H1 (cell line): ENCODE measurements around the gene GPT2. TPM values are rescaled to one million over a fixed set of nuclear protein-coding genes. Genes with fewer than 3 reads are reported as not detected.

Source experiments
- CTCF ChIA-PET: fragments of 300-600 bp; sonication (Branson Sonifier 250); formaldehyde crosslinking; loops from one replicate; lab custom pipeline; 2021; ENCODE audit not compliant: partially characterized antibody; lab: Charles Lee
- POLR2A ChIA-PET: fragments of 300-600 bp; sonication (Branson Sonifier 250); formaldehyde crosslinking; loops from one replicate; lab custom pipeline; 2021; ENCODE audit warnings: inconsistent platforms; ENCODE audit not compliant: partially characterized antibody; lab: Charles Lee
- DNase-seq, 2 experiments: peaks; one replicate each; pipeline versions ENCODE4 v3.0.0 to v3.0.0-alpha.2; 2010 to 2022; ENCODE audit warnings: low spot score in 2 of 2, low read depth in 1 of 2, mixed read lengths in 1 of 2
- FAIRE-seq: peaks from 2 replicates; lab custom pipeline; 2011; peaks lifted over from hg19 to GRCh38; lab: Jason Lieb, UNC
- H2AFZ ChIP-seq: 2 replicates; pipeline ENCODE4 v1.8.1; 2012; ENCODE audit warnings: low read length, inconsistent platforms
- H2AK5ac ChIP-seq: 2 replicates; pipeline ENCODE4 v1.6.1; 2013; ENCODE audit warnings: low read depth, low read length
- H2BK120ac ChIP-seq: replicated peaks from 2 replicates; pipeline ENCODE3; 2013; ENCODE audit warnings: low read depth, low read length, inconsistent platforms
- H2BK12ac ChIP-seq: 2 replicates; pipeline ENCODE4 v1.6.1; 2013; ENCODE audit warnings: low read depth, low read length
- H2BK15ac ChIP-seq: 2 replicates; pipeline ENCODE4 v1.6.1; 2013; ENCODE audit warnings: low read length
- H2BK20ac ChIP-seq: 2 replicates; pipeline ENCODE4 v1.6.1; 2013; ENCODE audit warnings: low read length
- H2BK5ac ChIP-seq: 2 replicates; pipeline ENCODE4 v1.6.1; 2013; ENCODE audit warnings: low read depth, low read length
- H3K14ac ChIP-seq: 2 replicates; pipeline ENCODE4 v1.6.1; 2013; ENCODE audit warnings: inconsistent platforms; ENCODE audit not compliant: insufficient read length
- H3K18ac ChIP-seq: 2 replicates; pipeline ENCODE4 v1.6.1; 2013; ENCODE audit warnings: low read length; ENCODE audit errors: extremely low read depth
- H3K23ac ChIP-seq: 2 replicates; pipeline ENCODE4 v1.6.1; 2013; ENCODE audit warnings: inconsistent platforms; ENCODE audit not compliant: insufficient read length
- H3K23me2 ChIP-seq: 2 replicates; pipeline ENCODE4 v1.6.1; 2013; ENCODE audit warnings: low read depth, low read length
- H3K27ac ChIP-seq: 2 replicates; pipeline ENCODE4 v1.6.1; 2011; ENCODE audit warnings: low read depth, low read length, inconsistent platforms
- H3K27me3 ChIP-seq, 4 experiments: replicated peaks in 1 of 4; 1 replicate in 1 of 4; 2 replicates in 3 of 4; pipeline versions ENCODE4 v1.6.1 to v1.8.1; 2011 to 2013; ENCODE audit warnings: low read length in 3 of 4, mild to moderate bottlenecking in 3 of 4, inconsistent platforms in 2 of 4, mixed read lengths in 2 of 4, moderate library complexity in 1 of 4; ENCODE audit not compliant: control insufficient read depth in 3 of 4, insufficient read depth in 3 of 4; ENCODE audit errors: extremely low read depth in 1 of 4
- H3K36me3 ChIP-seq, 4 experiments: 2 replicates each; pipeline versions ENCODE4 v1.6.1 to v1.8.1; 2011 to 2013; ENCODE audit warnings: mild to moderate bottlenecking in 4 of 4, low read length in 3 of 4, moderate library complexity in 2 of 4, control low read depth in 1 of 4, inconsistent platforms in 1 of 4; ENCODE audit not compliant: insufficient read depth in 4 of 4, control insufficient read depth in 2 of 4
- H3K4ac ChIP-seq: replicated peaks from 2 replicates; pipeline ENCODE3; 2013; ENCODE audit warnings: low read length, low read depth, mixed read lengths, inconsistent platforms; ENCODE audit not compliant: insufficient read length
- H3K4me1 ChIP-seq, 4 experiments: replicated peaks in 1 of 4; 1 replicate in 1 of 4; 2 replicates in 3 of 4; pipeline versions ENCODE4 v1.6.1 to v1.8.1; 2011 to 2013; ENCODE audit warnings: low read length in 3 of 4, inconsistent platforms in 2 of 4, mixed read lengths in 1 of 4; ENCODE audit not compliant: insufficient read depth in 4 of 4, control insufficient read depth in 3 of 4
- H3K4me2 ChIP-seq, 2 experiments: 2 replicates each; pipeline versions ENCODE4 v1.6.1 to v1.8.1; 2011 to 2013; ENCODE audit warnings: low read depth in 2 of 2, low read length in 2 of 2, control low read depth in 1 of 2, inconsistent platforms in 1 of 2, mild to moderate bottlenecking in 1 of 2; ENCODE audit not compliant: insufficient read depth in 1 of 2
- H3K4me3 ChIP-seq, 4 experiments: fragments of 200-600, 300-600 bp in 1 of 4; sonication (generic), shearing (Covaris generic), sonication (Bioruptor Twin) in 1 of 4; 2 replicates each; pipeline versions ENCODE4 v1.5.1 to v1.8.1; 2011 to 2016; ENCODE audit warnings: low read length in 4 of 4, low read depth in 3 of 4, control low read depth in 2 of 4, inconsistent platforms in 2 of 4, mild to moderate bottlenecking in 2 of 4, mixed read lengths in 1 of 4, moderate library complexity in 1 of 4; ENCODE audit not compliant: insufficient read depth in 2 of 4; ENCODE audit errors: extremely low read depth in 1 of 4
- H3K56ac ChIP-seq: replicated peaks from 2 replicates; pipeline ENCODE3; 2013; ENCODE audit warnings: low read depth, mild to moderate bottlenecking, mixed read lengths, low read length, inconsistent platforms; ENCODE audit not compliant: insufficient read length
- H3K79me1 ChIP-seq: 2 replicates; pipeline ENCODE4 v1.6.1; 2013; ENCODE audit warnings: low read depth, low read length, control low read depth
- H3K79me2 ChIP-seq, 2 experiments: 2 replicates each; pipeline versions ENCODE4 v1.6.1 to v1.8.1; 2012 to 2013; ENCODE audit warnings: low read length in 2 of 2, mild to moderate bottlenecking in 2 of 2, inconsistent platforms in 1 of 2; ENCODE audit not compliant: insufficient read depth in 2 of 2, control insufficient read depth in 1 of 2
- H3K9ac ChIP-seq, 4 experiments: replicated peaks in 1 of 4; 1 replicate in 1 of 4; 2 replicates in 3 of 4; pipeline versions ENCODE4 v1.6.1 to v1.8.1; 2011 to 2013; ENCODE audit warnings: low read depth in 3 of 4, low read length in 3 of 4, control low read depth in 2 of 4, mild to moderate bottlenecking in 2 of 4, moderate library complexity in 2 of 4, inconsistent platforms in 1 of 4; ENCODE audit errors: extremely low read depth in 1 of 4
- H3K9me3 ChIP-seq, 2 experiments: 2 replicates each; pipeline versions ENCODE4 v1.6.1 to v1.8.1; 2012 to 2013; ENCODE audit warnings: mild to moderate bottlenecking in 2 of 2, moderate library complexity in 2 of 2, control low read depth in 1 of 2, inconsistent platforms in 1 of 2, low read depth in 1 of 2, low read length in 1 of 2, mixed read lengths in 1 of 2; ENCODE audit not compliant: insufficient read depth in 2 of 2
- H4K20me1 ChIP-seq, 2 experiments: replicated peaks in 1 of 2; 2 replicates each; pipeline versions ENCODE3 to v1.8.1; 2011 to 2013; ENCODE audit warnings: inconsistent platforms in 2 of 2, low read length in 2 of 2, mild to moderate bottlenecking in 1 of 2; ENCODE audit not compliant: insufficient read depth in 2 of 2, control insufficient read depth in 1 of 2
- H4K5ac ChIP-seq: 2 replicates; pipeline ENCODE4 v1.6.1; 2013; ENCODE audit warnings: low read length, low read depth, mixed read lengths, inconsistent platforms; ENCODE audit not compliant: insufficient read length
- H4K8ac ChIP-seq: 2 replicates; pipeline ENCODE4 v1.8.0; 2013; ENCODE audit warnings: mild to moderate bottlenecking, moderate library complexity, low read length, inconsistent platforms; ENCODE audit not compliant: insufficient read depth; ENCODE audit errors: extremely low read depth
- H4K91ac ChIP-seq: replicated peaks from 2 replicates; pipeline ENCODE3; 2013; ENCODE audit warnings: low read length, mixed read lengths, inconsistent platforms; ENCODE audit not compliant: insufficient read length
- CHD1 ChIP-seq: IDR thresholded peaks from 2 replicates; pipeline ENCODE4 v1.6.1; 2012; ENCODE audit warnings: low read depth, low read length, improper control_type of control experiment
- MAFK ChIP-seq: IDR thresholded peaks from 2 replicates; pipeline ENCODE4 v1.6.1; 2012; ENCODE audit warnings: low read depth, mild to moderate bottlenecking, improper control_type of control experiment, low read length
- WGBS, 2 experiments: shearing (Covaris generic) in 1 of 2; methylation state at CpG; one replicate each; pipeline versions ENCODE4 v1.1.6 to v1.1.7; 2013 to 2015; ENCODE audit warnings: low lambda C conversion rate in 2 of 2, mixed read lengths in 2 of 2, inconsistent platforms in 1 of 2, low coverage in 1 of 2, missing lambda C conversion rate in 1 of 2; ENCODE audit not compliant: insufficient replicate concordance in 2 of 2, insufficient coverage in 1 of 2, insufficient read length in 1 of 2; ENCODE audit errors: extremely low coverage in 1 of 2, missing lambda C conversion rate in 1 of 2; 5-methylcytosine and 5-hydroxymethylcytosine counted together
- polyA plus RNA-seq, 7 experiments: library from polyadenylated mRNA; depleted of rRNA in 3 of 7; stranded (reverse) in 5 of 7; unstranded in 2 of 7; fragments of >200 nt in 5 of 7; fragments of 200-250 nt in 2 of 7; gene quantifications; 1 replicate in 5 of 7; 2 replicates in 1 of 7; 4 replicates in 1 of 7; pipeline versions ENCODE4 v1.2.1 to v1.2.3, GENCODE V29; 2011 to 2013; ENCODE audit warnings: missing spikeins in 2 of 7, mixed read lengths in 2 of 7
- total RNA-seq: library from RNA; stranded (reverse); fragmentation: NEBNext Ultra II Directional; extraction: Animal tissue kit (Norgen Biotek cat#: 25700); gene quantifications from 2 replicates; pipeline ENCODE4 v1.2.1, GENCODE V29; 2021

Gene GPT2
- total and polyA plus RNA-seq, 2 of the 8 experiments (the other 6 are each of a cell fraction or from before 2014, with no cell fraction given), result 71.6 to 94.1 TPM

DNA sequence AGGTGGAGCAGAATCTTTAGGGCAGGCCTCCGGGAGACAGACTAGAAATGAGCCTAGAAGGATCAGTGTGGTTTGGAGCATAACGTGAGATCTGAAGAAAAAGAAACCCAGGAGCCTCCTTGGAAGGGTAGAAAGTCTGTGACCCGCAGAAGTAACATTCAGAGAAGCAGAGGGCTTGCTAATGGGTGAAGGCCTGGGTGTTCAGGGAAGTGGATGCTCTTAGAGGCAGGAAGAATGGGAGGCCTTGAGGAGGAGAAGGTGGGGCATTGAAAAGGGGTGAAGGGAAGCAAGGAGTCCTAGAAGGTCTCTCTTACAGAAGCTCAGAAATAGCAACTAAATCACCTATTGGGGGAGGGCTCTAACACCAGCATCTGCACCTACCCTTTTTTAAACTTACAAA, 20.3 kb downstream of the GPT2 start:
- H2AK5ac ChIP-seq, result no peak overlapping the region
- no peak overlapping the region for H3K56ac ChIP-seq
- no peak overlapping the region for H3K27ac ChIP-seq
- no peak overlapping the region for H4K91ac ChIP-seq
- no peak overlapping the region for H2BK20ac ChIP-seq
- DNase-seq (no peak), FAIRE-seq (no peak)
- H2BK12ac ChIP-seq, result no peak overlapping the region
- peaks cover 6 to 11% of the 10 kb centered on the region in 2 experiments for H4K20me1 ChIP-seq
- H4K5ac ChIP-seq, result no peak overlapping the region
- H3K14ac ChIP-seq, result no peak overlapping the region
- peaks cover 7 to 64% (median 31%) of the 10 kb centered on the region in 4 experiments; a peak in 7 of 8 replicates for H3K36me3 ChIP-seq
- H2AFZ ChIP-seq, result no peak overlapping the region
- no peak overlapping the region for H3K18ac ChIP-seq
- no peak overlapping the region for H2BK120ac ChIP-seq
- no peak overlapping the region for H2BK5ac ChIP-seq
- POLR2A ChIA-PET, result interaction anchor here (1.5 to 22.7 kb wide), 7 partner anchors 5 to 51 kb away, joined by 4 to 580 read pairs (median 153); partner anchors contain the start of gene GPT2
- no peak overlapping the region for H3K23ac ChIP-seq
- H3K4ac ChIP-seq, result no peak overlapping the region
- CTCF ChIA-PET, result interaction anchor here (0.6 to 10.1 kb wide), 6 partner anchors 10 to 52 kb away, joined by 3 to 124 read pairs (median 5); no protein-coding TSS in a partner anchor
- H3K4me1 ChIP-seq, result no peaks in the 10 kb centered on the region; a peak in 1 of 7 replicates
- peaks cover 0 to 4% of the 10 kb centered on the region in 2 experiments; a peak in 1 of 4 replicates for H3K79me2 ChIP-seq
- no peak overlapping the region for H4K8ac ChIP-seq
- no peak overlapping the region for H3K9ac ChIP-seq
- no peaks in the 10 kb centered on the region for H3K23me2 ChIP-seq
- H3K9me3 ChIP-seq, result no peaks in the 10 kb centered on the region; a peak in 1 of 4 replicates
- H2BK15ac ChIP-seq, result no peak overlapping the region
- TF ChIP-seq MAFK (no peak), CHD1 (no peak)
- TF ChIP-seq, all 59 proteins: peak for 0
- WGBS, 2 experiments, result 93% methylated on average over 3 of the region's 3 CpGs; no CpG with 5 or more reads in 1 of the 2 experiments
- Histone ChIP-seq H3K79me1 (peaks cover 2% of the 10 kb centered on the region), H3K4me3 (no peak overlapping the region), H3K4me2 (no peak overlapping the region), H3K27me3 (no peaks in the 10 kb centered on the region)
